NCI-H748 (cell line): Measurements from ENCODE around the gene CSNK2B.

ENCODE experiments used
- DNase-seq: peaks from one replicate; lab custom pipeline; 2025; ENCODE audit not compliant: unreplicated experiment; lab: John Stamatoyannopoulos, UW

CSNK2B gene

DNA sequence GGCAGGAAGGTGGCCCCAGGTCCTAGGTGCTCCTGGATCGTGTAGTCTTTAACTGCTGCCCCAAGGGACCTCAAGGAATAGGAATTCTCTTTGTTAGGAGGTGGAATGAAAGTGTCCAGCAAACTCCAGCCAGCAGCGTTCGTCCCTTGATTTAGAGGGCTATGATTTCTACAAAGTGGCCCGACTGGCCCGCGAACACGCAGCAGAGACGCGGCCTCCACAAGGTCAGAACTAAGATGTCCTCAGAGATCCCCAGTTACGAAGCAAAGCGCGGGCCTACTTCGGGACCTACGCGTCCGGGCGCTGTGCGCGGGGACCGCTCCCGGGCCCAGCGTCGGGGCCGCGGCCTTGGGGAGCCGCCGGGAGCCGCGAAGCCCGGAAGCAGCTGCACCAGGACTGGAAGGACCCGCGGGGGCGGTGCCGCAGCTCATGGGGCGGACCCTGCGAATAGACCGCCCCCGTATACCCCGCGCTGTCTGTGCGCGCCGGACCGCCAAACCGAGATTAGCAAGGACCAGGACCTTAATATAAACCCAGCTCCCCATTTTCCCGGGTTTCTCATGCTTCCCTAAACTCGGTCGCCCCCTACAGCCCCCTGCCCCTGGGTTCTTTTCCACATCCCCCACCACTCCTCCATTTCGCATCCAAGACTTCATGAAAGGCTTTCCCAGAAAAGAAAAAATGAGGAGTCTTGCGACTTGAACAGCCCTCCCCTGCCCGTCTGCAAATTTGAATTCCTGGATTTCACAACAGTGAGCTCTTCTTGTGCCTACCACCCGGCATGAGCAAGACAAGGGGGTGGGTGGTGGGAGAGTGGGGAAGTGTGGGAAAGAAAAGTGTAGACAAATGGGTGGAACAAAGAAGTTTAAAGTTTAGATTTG is 5.3 kb upstream of the CSNK2B start, which contains the start of gene C6orf47:
Gene C6orf47, minus strand, starts transcription at position 398 of the 881 bp plus-strand sequence. CDS start 831 bp downstream, outside the sequence.
- peak; percentile 93 for DNase-seq

DNA sequence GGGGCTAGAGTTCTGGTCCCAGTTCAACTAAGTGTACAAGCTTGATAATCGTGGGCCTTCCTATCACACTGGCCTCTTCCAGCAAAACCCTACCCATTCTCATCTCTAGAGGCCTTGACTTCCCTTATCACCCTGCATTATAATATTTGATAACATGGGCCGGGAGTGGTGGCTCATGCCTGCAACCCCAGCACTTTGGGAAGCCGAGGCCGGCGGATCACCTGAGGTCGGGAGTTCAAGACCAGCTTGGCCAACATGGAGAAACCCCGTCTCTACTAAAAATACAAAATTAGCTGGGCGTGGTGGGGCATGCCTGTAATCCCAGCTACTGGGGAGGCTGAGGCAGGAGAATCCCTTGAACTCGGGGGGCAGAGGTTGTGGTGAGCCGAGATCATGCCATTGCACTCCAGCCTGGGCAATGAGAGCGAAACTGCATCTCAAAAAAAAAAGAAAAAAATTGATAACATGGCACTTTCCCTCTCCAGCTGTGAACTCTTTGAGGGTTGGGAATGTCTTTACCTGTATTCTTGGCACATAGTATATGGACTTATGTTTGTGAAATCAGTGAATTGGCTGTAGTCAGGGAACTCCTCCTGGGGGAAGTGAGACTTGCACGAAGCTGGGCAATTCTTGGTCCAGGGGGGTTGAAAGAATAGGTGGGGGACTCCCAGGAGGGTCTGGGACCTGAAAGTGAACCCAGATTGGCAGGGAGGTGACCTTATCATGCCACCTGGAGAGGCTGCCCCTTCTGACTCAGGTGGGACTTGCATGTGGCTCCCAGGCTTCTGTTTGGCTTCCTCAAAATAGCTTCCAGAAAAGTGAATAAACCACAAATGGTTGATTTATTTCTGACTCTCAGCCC is 4.4 kb upstream of the CSNK2B start:
- DNase-seq = no peak

DNA sequence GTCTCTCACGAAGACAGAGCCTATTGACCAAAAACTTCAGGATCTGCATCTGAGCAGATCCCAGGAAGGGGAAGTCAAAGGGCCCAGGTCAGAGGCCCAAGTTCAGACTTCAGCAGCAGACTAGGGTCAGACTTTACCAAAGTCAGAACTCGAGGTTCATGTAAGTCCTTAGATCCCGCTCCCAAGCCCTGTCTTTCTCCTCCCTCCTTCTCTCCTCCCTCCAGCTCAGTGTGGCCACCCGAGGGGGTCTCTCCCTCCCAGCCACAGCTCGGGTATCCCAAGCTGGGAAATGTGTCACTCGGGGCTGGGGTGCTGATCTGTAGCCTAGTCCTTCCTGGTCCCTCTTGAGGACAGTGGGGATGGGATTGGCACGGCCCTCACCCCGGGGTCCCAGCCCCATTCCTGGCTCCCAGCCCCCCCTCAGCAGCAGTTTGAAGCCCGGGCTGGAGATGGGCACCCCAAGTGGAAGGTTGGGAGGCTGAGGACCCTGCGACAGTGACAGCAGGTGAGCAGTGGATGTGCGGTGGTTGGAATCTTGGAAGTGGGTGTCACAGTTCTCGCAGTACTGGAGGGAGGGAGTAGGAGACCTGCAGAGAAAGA is 3.7 kb upstream of the CSNK2B start:
- DNase-seq = no peak

DNA sequence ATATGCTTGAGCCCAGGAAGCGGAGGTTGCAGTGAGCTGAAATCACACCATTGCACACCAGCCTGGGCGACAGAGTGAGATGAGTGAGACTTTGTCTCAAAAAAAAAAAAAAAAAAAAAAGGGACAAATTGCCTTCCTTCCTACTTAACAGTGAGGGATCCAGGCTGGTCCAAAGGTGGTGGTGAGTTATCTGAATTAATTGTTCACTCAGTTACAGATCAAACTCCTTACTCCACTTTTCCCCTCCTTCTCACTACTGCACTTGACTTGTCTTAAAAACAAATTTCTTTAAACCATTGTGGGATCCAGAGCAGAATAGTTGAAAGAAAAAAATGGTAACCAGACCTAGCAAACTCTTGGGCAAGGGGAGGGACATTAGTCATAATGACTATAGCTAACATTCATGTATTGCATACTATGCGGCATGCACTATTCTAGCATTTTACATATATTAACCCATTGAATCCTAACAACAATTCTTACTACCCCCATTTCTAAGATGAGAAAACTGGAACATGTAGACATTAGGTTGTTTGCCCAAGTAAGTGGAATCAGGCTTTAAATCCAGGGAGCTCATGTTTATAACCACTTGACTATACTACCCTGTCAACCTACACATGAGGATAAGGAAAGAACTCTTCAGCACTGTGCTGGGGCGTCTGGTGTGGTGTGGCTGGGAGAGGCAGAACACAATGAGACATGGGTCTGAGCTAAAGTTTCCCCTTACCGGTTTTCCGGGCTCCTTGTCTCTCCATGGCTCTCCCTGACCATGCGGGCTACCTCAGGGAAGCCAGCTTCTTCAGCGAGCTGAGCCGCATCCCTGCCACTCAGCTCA is 2.5 kb upstream of the CSNK2B start:
- DNase-seq = no peak

DNA sequence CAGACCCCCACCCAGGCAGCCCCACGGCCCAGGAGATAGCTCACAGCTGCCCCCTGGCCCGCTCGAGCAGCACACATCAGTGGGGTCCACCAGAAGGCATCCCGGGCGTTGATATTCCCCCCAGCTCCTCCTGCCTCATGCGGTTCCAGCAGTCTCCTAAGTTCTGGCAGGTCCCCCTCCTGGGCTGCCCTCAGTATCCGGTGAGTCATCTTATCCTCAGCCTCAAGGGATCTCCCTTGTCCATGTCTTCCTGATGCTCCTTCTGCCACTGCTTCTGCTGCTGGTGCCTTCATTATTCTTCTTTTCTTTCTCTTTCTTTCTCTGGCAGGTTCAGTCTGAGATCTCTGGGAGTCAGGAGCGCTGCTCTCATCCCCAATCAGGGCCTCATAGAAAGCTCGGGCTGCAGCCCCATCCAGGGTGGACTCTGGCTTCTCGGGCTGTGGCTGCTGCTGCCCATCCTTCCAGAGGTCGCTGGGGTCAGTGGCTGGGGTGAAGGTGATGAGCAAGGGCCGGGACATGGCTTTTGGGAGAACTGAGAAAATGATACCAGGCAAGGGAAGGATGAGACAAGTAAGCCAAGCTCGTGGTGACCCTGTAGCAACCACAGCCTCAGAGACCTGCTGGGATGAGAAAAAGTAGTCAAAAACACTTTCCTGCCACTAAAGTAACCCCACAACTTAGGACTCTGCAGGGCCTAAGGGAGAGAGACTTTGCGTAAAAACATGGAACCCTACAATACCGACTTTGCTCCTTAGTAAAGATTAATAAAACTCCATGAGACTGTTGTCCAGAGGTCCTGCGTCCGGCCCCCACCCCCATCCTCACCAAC is 1.7 kb upstream of the CSNK2B start:
- DNase-seq = no peak

DNA sequence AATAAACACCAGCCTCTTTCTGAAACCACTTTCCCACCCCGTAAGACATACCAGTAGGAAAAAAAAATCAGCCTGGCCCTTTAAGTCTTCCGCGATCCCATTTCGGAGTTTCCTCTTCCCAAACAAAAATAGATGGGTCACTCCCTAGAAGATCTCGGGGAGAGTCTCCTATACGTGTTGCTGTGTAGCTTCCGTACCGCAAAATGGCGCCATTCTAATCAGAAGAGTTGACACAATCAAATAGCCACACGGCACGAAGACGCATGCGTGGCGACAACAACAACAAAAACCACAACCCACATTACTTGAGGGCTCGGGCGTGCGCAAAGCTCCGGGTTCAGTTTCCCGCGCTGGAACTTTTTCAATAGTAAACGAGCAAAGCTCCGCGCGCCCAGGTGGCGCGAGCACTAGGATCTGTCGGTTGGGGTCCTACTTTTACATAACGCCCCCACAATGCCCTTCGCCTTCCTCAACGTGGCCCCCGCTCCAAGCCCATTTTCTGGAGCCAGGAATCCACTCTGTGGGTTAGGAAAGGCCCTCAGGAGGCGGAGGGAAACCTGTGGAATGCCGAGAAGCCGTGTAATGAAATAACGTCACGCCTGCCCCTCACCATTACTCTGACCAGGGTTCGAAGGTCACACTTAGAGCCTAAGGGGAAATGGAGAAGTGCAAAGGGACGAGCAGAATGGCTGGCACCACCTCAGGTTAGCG is 935 bp upstream of the CSNK2B start, which contains the start of gene GPANK1:
Gene GPANK1, minus strand, starts transcription at position 208 of the 711 bp plus-strand sequence. CDS start 519 bp downstream, outside the sequence.
- peak; percentile 98 for DNase-seq

DNA sequence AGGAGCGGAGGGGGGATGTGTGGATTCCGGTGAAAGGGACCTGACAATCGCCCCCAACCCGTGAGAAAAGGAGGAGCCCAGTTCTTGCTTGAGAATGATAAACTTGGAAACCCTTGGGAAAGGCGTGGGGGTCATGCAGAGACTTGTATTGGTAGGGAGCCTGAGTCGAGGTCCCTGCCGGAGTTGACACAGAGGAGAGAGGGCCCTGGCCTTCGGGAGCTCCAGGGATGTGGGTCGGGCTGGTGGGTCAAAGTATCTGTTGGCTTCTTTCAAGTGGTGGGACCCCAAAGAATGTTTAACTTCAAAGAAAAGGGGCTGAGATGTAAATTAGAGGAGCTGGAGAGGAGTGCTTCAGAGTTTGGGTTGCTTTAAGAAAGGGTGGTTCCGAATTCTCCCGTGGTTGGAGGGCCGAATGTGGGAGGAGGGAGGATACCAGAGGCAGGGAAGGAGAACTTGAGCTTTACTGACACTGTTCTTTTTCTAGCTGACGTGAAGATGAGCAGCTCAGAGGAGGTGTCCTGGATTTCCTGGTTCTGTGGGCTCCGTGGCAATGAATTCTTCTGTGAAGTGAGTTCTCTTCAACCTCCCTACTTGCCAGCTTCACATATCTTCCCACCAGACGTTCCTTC is 571 bp downstream of the CSNK2B start:
- DNase-seq = no peak

DNA sequence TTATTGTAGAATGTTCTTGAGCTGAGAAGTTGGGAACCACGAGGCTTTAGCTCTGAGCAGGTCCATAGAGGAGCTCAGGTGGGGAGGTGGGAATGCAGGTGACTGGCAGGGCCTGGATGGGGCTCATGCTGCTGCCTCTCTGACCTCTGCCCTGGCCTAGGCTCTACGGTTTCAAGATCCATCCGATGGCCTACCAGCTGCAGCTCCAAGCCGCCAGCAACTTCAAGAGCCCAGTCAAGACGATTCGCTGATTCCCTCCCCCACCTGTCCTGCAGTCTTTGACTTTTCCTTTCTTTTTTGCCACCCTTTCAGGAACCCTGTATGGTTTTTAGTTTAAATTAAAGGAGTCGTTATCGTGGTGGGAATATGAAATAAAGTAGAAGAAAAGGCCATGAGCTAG is 3.8 kb downstream of the CSNK2B start, which contains the start of gene LY6G5B:
Gene LY6G5B, plus strand, starts transcription at position 301 of the 400 bp plus-strand sequence. CDS start 975 bp downstream, outside the sequence.
- no peak for DNase-seq

DNA sequence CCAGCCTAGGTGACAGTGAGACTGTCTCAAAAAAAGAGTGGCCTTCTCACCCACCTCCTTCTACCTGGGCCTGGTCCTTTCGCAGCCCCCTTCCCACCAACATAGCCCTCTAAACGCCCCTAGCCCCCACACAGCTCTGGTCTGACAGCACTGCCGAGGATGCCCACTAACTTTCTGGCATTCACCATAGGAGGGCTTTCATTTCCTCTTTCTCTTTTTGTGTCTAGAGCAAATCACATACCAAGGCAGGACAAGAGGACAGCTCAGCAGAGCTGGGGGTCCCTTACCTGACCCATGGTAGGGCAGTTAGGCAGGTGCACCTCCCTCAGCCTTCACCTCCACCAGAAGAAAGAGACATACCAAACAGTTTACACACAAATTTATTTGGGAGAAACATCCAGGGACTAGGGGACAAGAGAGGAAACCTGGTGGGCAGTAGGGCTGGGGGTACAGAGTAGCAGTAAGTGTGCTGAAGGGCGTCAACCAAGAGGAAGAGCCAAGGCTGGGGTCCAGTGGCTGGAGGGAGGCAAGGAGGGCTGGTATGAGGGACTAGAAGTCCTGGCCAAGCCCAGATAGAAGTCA is 10.5 kb downstream of the CSNK2B start:
- no peak for DNase-seq

DNA sequence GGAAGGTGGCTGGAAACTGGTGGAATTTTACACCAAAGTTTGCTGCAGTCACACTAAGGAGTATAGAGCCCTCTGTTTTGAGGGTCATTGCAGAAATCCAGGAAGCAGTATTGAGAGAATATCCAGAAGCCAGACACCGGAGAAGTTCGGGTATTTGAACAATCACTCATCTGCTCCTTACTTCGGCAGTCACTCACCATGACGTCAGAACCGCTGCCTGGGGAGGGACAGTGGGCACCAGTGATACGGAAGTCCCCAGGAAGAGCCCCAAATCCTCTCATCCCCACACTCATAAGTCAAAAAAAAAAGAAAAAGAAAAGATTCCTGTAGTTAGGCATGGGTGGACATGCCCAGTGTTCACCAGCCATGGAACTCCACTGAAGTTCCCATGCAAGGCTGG is 11.0 kb downstream of the CSNK2B start:
- no peak for DNase-seq

DNA sequence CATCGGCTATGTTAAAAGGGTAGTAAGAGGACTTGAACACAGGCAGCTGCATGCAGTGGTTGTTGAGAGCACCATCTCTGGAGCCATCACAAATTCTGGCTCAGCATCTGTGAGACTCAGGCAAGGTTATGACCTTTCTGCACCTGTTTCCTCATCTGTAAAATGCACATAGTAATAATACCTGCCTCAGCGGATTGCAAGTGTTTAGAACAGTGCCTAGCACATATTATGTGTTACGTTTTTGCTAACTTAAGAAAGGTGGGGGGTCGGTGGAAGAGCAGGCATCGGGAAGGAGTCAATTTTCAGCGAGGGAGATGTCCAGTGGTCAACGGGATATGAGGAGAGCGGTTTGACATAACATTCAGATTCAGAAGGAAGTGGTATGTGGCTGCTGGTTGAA is 12.1 kb downstream of the CSNK2B start:
- no peak for DNase-seq

DNA sequence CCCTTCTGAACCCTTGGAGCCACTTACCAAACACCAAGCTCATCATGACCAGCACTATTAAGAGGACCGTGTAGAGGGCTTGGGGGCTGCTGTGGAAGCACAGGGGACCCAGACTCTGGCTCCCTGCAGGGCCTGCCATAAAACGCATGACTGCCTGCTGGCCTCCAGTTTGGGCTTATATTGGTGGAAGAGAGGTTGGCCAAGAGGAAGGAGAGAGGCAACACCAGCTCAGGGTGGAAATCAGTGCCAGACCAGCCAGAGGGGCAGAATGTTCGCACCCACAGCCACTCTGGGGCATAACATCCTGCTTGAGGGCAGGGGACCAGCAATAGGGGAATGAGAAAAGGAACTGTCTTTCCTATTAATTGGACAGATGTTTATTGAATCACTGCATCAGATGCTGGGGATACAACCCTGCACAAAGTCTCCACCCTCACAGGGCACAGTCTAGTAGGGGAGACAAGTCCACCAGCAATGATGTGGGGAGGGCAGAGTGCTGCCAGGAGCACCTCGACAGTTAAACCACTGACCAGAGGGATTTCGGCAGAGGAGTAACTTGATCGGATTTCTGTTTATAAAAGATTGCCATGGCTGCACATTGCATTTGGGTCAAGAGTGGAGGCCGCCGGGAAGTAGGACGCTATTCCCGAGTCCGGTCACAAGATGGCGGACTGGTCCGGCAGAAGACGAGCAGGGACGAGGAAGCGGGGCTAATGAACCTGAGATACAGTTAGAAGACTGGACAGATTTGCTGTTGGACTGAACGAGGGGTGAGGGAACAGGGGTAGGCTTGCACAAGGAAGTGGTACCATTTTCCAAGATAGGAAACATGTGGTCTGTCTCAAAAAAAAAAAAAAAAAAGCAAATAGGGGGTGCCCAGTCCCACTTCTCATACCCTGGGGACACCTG is 14.6 kb downstream of the CSNK2B start, which contains the start of gene LY6G5C:
Gene LY6G5C, minus strand, starts transcription at position 842 of the 909 bp plus-strand sequence. Its CDS starts 694 bp downstream, at position 148.
- DNase-seq = peak; percentile 95

DNA sequence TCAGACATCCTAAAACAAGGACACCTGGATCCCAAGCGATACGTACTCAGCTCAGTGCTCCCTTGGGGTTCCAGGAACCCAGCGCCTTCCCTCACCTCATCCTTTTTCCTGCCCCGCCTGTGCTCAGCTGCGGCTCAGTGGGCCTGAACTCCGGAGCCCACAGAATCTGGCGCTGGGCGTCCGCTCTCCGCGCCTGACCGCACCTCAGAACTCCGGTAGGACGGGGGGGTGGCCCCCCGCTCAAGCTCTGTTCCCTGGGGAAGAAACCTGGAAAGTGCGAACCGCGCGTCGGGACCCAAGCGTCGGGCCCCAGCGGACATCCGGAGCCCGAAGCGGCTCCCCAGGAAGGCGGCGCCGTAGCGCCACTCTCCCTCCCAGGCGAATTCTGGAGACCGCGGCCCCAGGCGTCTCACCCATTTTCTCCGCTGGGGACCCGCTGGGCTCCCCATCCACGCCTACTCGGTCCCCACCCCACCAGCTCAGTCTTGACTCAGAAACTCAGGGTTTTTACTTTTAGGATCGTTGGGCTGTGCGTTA is 15.3 kb downstream of the CSNK2B start:
- DNase-seq = peak; percentile 79

DNA sequence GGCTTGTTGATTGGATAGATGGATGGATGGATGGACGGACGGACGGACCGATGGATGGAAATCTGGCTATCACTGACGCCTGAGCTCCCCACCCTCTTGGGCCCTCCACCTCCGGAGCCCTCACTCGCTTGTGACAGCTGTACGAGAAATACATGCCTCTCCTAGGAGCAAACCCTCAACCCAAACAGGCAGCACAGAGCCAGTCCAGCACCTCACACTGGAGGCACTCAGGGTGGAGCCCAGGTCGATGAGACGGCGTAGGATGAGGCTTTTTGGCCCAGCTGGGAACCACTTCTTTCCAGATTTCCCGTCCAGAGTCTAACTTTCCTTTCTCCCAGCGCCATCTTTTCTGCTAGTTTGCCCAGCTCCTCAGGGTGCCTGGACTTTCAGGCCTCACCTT is 17.7 kb downstream of the CSNK2B start:
- peak; percentile 59 for DNase-seq

DNA sequence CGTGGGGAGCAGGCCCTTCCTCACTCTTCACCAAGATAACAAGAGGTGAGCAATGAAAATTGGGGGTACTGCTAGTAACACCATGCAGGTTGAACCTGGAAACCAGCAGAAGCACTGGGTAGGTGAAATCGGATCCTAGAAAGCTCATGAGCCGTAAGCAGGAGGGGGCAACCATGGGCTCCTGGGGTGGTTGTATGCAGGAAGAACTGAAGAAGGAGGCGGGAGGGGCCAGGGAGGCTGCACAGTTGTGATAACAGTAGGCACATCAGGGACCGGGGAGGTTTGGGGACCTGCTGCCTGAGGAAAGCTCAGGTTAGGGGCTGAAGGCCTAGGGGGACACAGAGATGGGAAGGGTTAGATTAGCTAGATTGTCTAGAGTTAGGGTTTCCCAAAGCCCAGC is 20.6 kb downstream of the CSNK2B start:
- DNase-seq = no peak

DNA sequence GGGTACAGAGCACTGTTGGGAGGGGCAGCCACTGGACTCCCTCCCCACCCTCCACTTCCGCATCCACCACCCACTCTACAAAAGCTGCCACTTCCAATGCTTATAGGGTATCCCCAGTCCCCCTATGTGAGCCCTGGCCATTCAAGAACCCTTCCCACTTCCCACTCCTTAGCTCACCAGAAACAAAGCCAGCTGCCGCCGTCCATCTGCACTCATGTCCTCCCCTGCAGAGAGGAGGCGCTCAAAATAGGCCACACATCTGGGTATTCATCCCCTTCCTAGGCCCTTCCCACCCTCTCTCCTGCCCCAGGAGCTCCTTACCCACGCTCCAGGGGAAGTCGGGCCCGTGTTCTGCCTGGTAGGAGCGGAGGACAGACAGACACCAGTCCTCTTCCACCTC is 21.4 kb downstream of the CSNK2B start:
- no peak for DNase-seq
